ENCODE data around the gene STEAP1B. TPM values are rescaled to one million over a fixed set of nuclear protein-coding genes. Genes with fewer than 3 reads are reported as not detected.

STEAP1B gene
- total RNA-seq, 4 donors from 2014 or later = 1.2 to 3.5 TPM; not detected in 2

- no peaks in the 10 kb centered on the region for H3K36me3 ChIP-seq
- intact Hi-C loops (cut with DNase I; ENCODE audit: low total_unique reads) = no loop called here
- DNase-seq = no peak
- no peak overlapping the region for H3K27ac ChIP-seq
- H3K27me3 ChIP-seq = no peaks in the 10 kb centered on the region
- H3K4me1 ChIP-seq = no peaks in the 10 kb centered on the region
- no peak overlapping the region for H3K4me3 ChIP-seq
- no peak for TF ChIP-seq POLR2A (IDR thresholded peaks at IDR 0.05)
- TF ChIP-seq CTCF (IDR thresholded peaks at IDR 0.05) = no peak
- H3K9me3 ChIP-seq = no peaks in the 10 kb centered on the region
Measured at GRCh38 chr7:22400936-22401553, 98.9 kb downstream of the STEAP1B start.

- Histone ChIP-seq H3K27me3 (no peaks in the 10 kb centered on the region), H3K36me3 (no peaks in the 10 kb centered on the region), H3K27ac (no peak overlapping the region), H3K4me1 (no peaks in the 10 kb centered on the region), H3K4me3 (no peak overlapping the region), H3K9me3 (no peaks in the 10 kb centered on the region)
- DNase-seq = no peak
- TF ChIP-seq POLR2A (IDR thresholded peaks at IDR 0.05) = no peak
- TF ChIP-seq CTCF (IDR thresholded peaks at IDR 0.05) = no peak
- intact Hi-C loops (cut with DNase I; ENCODE audit: low total_unique reads) = no loop called here
Measured at GRCh38 chr7:22400150-22400814, 99.7 kb downstream of the STEAP1B start.

- Histone ChIP-seq H3K4me1 (no peaks in the 10 kb centered on the region), H3K36me3 (no peaks in the 10 kb centered on the region), H3K27me3 (no peaks in the 10 kb centered on the region), H3K4me3 (no peak overlapping the region), H3K9me3 (no peaks in the 10 kb centered on the region), H3K27ac (no peak overlapping the region)
- no peak for DNase-seq
- intact Hi-C loops (cut with DNase I; ENCODE audit: low total_unique reads) = no loop called here
- TF ChIP-seq CTCF (IDR thresholded peaks at IDR 0.05) (no peak), POLR2A (IDR thresholded peaks at IDR 0.05) (no peak)
Measured at GRCh38 chr7:22399546-22399945, 100.4 kb downstream of the STEAP1B start.

- Histone ChIP-seq H3K36me3 (no peaks in the 10 kb centered on the region), H3K27ac (no peak overlapping the region), H3K9me3 (no peaks in the 10 kb centered on the region), H3K4me3 (no peak overlapping the region), H3K4me1 (no peaks in the 10 kb centered on the region), H3K27me3 (no peaks in the 10 kb centered on the region)
- no peak for DNase-seq
- TF ChIP-seq POLR2A (IDR thresholded peaks at IDR 0.05) (no peak), CTCF (IDR thresholded peaks at IDR 0.05) (no peak)
- intact Hi-C loops (cut with DNase I; ENCODE audit: low total_unique reads) = no loop called here
Measured at GRCh38 chr7:22399091-22399490, 100.9 kb downstream of the STEAP1B start.

GRCh38 chr7:22397981-22398380 is 102.0 kb downstream of the STEAP1B start:
- intact Hi-C loops (cut with DNase I; ENCODE audit: low total_unique reads) = no loop called here
- no peaks in the 10 kb centered on the region for H3K27me3 ChIP-seq
- no peaks in the 10 kb centered on the region for H3K36me3 ChIP-seq
- H3K4me1 ChIP-seq = no peaks in the 10 kb centered on the region
- no peak overlapping the region for H3K4me3 ChIP-seq
- no peaks in the 10 kb centered on the region for H3K9me3 ChIP-seq
- TF ChIP-seq POLR2A (IDR thresholded peaks at IDR 0.05) (no peak), CTCF (IDR thresholded peaks at IDR 0.05) (no peak)
- DNase-seq = no peak
- no peak overlapping the region for H3K27ac ChIP-seq
